ENCODE data around the gene SLC9A7. TPM values are rescaled to one million over a fixed set of nuclear protein-coding genes. Genes with fewer than 3 reads are reported as not detected.
A peak's percentile ranks its signal among the peaks of the same experiment; 100 is the strongest.

The SLC9A7 gene
- total RNA-seq, 2 experiments from 2014 or later = 2.2 to 3.2 TPM

GRCh38 chrX:46627062-46627461 is 131.9 kb downstream of the SLC9A7 start:
- Histone ChIP-seq H3K27me3 (ENCODE audit: control insufficient read depth in 1 of 2, insufficient read depth in 2 of 2, low read length in 2 of 2) (no peaks in the 10 kb centered on the region), H3K36me3 (ENCODE audit: insufficient read depth, low read length) (no peaks in the 10 kb centered on the region), H3K9me3 (ENCODE audit: control insufficient read depth in 1 of 2, insufficient read depth in 1 of 2, low read length in 2 of 2) (no peaks in the 10 kb centered on the region), H3K4me3 (ENCODE audit: low read length) (no peak overlapping the region), H3K27ac (ENCODE audit: low read depth in 1 of 2, low read length in 2 of 2) (no peak overlapping the region), H3K4me1 (ENCODE audit: insufficient read depth, low read length) (peaks cover 32% of the 10 kb centered on the region)
- no peaks in the 10 kb centered on the region for H3K36me3 Mint-ChIP-seq (ENCODE audit: low read depth)
- peak in 1 of 14 experiments; percentile 25 for DNase-seq
- TF ChIP-seq CTCF (IDR thresholded peaks at IDR 0.05) = no peak
- no peaks in the 10 kb centered on the region for H3K9me3 Mint-ChIP-seq
- ChIA-PET POLR2A (interaction anchor here (0.7 to 1.1 kb wide), 2 partner anchors 16 to 17 kb away, joined by 3 to 5 read pairs; no protein-coding TSS in a partner anchor), CTCF (no interaction called here)
- ATAC-seq (ENCODE audit: poor library complexity) = no peak
- H3K27me3 Mint-ChIP-seq = no peaks in the 10 kb centered on the region
- peak overlapping the region; percentile 50 for H3K27ac Mint-ChIP-seq
- peaks cover 23% of the 10 kb centered on the region for H3K4me1 Mint-ChIP-seq (ENCODE audit: low read depth)
- intact Hi-C loops (cut with DNase I, micrococcal nuclease) = no loop called here
- H3K4me3 Mint-ChIP-seq = no peak overlapping the region

- no peak overlapping the region for H3K4me3 ChIP-seq (ENCODE audit: low read length)
- POLR2A ChIA-PET = interaction anchor here (1.1 kb wide), 1 partner anchor 16 kb away, joined by 3 read pairs; no protein-coding TSS in a partner anchor
- H3K36me3 ChIP-seq (ENCODE audit: insufficient read depth, low read length) = no peaks in the 10 kb centered on the region
- DNase-seq = peak in 4 of 14 experiments; percentile 32 to 69 (median 58)
- peak; percentile 58 for ATAC-seq (ENCODE audit: poor library complexity)
- peaks cover 32% of the 10 kb centered on the region for H3K4me1 ChIP-seq (ENCODE audit: insufficient read depth, low read length)
- H3K4me1 Mint-ChIP-seq (ENCODE audit: low read depth) = peaks cover 23% of the 10 kb centered on the region
- no peak overlapping the region for H3K27ac ChIP-seq (ENCODE audit: low read depth in 1 of 2, low read length in 2 of 2)
- H3K27ac Mint-ChIP-seq = peak overlapping the region; percentile 50
- no peaks in the 10 kb centered on the region for H3K9me3 Mint-ChIP-seq
- no peaks in the 10 kb centered on the region for H3K27me3 ChIP-seq (ENCODE audit: control insufficient read depth in 1 of 2, insufficient read depth in 2 of 2, low read length in 2 of 2)
- intact Hi-C loops (cut with DNase I, micrococcal nuclease) = no loop called here
- no peaks in the 10 kb centered on the region for H3K9me3 ChIP-seq (ENCODE audit: control insufficient read depth in 1 of 2, insufficient read depth in 1 of 2, low read length in 2 of 2)
- TF ChIP-seq CTCF (IDR thresholded peaks at IDR 0.05) = no peak
- no peak overlapping the region for H3K4me3 Mint-ChIP-seq
- CTCF ChIA-PET = no interaction called here
- no peaks in the 10 kb centered on the region for H3K27me3 Mint-ChIP-seq
- H3K36me3 Mint-ChIP-seq (ENCODE audit: low read depth) = no peaks in the 10 kb centered on the region
These were observed 132.4 kb downstream of the SLC9A7 start for GRCh38 chrX:46626566-46626965.

DNA sequence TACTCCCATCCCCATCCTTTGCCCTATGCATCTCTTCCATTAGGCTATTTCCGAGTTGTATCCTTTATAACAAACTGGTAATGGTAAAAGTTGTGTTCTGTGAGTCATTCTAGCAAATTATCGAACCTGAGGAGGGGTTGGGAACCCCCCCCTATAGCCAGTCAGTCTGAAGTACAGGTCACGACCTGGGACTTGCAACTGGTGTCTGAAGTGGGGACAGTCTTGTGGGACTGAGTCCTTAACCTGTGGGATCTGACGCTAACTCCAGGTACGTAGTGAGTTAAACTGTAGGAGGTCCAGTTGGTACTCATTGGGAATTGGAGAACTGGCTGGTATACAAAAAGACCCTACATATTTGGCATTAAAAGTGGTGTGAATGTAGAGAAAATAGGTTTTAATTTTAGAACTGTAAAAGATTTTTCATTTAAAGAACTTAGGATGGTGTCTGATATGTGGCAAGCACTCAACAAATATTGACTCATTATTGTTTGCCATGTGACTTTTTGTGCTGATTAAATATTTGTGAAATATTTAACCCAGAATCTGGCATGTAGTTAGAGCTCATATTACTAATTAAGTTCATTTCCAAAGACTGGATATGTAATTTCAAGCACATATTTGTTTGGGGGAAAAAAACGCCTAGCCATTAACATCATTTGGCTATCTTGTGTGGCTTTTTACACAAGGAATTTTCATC is 134.7 kb downstream of the SLC9A7 start:
- H3K27me3 Mint-ChIP-seq = no peaks in the 10 kb centered on the region
- no peaks in the 10 kb centered on the region for H3K36me3 ChIP-seq (ENCODE audit: insufficient read depth, low read length)
- peaks cover 7% of the 10 kb centered on the region for H3K36me3 Mint-ChIP-seq (ENCODE audit: low read depth)
- H3K4me3 Mint-ChIP-seq = no peak overlapping the region
- ATAC-seq (ENCODE audit: poor library complexity) (no peak), DNase-seq (no peak)
- no peak for TF ChIP-seq CTCF (IDR thresholded peaks at IDR 0.05)
- ChIA-PET POLR2A (no interaction called here), CTCF (no interaction called here)
- H3K27ac Mint-ChIP-seq = no peak overlapping the region
- H3K9me3 Mint-ChIP-seq = no peaks in the 10 kb centered on the region
- no peaks in the 10 kb centered on the region for H3K9me3 ChIP-seq (ENCODE audit: control insufficient read depth in 1 of 2, insufficient read depth in 1 of 2, low read length in 2 of 2)
- H3K4me3 ChIP-seq (ENCODE audit: low read length) = no peak overlapping the region
- no peaks in the 10 kb centered on the region for H3K27me3 ChIP-seq (ENCODE audit: control insufficient read depth in 1 of 2, insufficient read depth in 2 of 2, low read length in 2 of 2)
- intact Hi-C loops (cut with DNase I, micrococcal nuclease) = no loop called here
- no peak overlapping the region for H3K27ac ChIP-seq (ENCODE audit: low read depth in 1 of 2, low read length in 2 of 2)
- peaks cover 23% of the 10 kb centered on the region for H3K4me1 Mint-ChIP-seq (ENCODE audit: low read depth)
- H3K4me1 ChIP-seq (ENCODE audit: insufficient read depth, low read length) = peaks cover 31% of the 10 kb centered on the region
